Measurements from ENCODE around the gene ERBB2. TPM values are rescaled to one million over a fixed set of nuclear protein-coding genes. Genes with fewer than 3 reads are reported as not detected.

Gene ERBB2
- total RNA-seq, 1 donor from 2014 or later, result 52.1 TPM

GRCh38 chr17:39705786-39706348, 6.0 kb downstream of the ERBB2 start:
- no peak for DNase-seq (ENCODE audit: extremely low spot score in 2 of 2)
- Histone ChIP-seq H3K36me3 (peaks cover 0 to 33% of the 10 kb centered on the region in 2 donors), H3K27ac (peak overlapping the region; percentile 57), H3K4me3 (no peak overlapping the region), H3K9me3 (no peaks in the 10 kb centered on the region), H3K4me1 (peaks cover 65% of the 10 kb centered on the region), H3K27me3 (no peaks in the 10 kb centered on the region)
- intact Hi-C loops (cut with DNase I), result no loop called here
- TF ChIP-seq POLR2AphosphoS5 (IDR thresholded peaks at IDR 0.05; ENCODE audit: insufficient read depth in 1 of 2, low read depth in 1 of 2) (peak; percentile 41 to 63), CTCF (IDR thresholded peaks at IDR 0.05) (no peak)

GRCh38 chr17:39706383-39706782, 6.5 kb downstream of the ERBB2 start:
- H3K4me1 ChIP-seq, result peaks cover 60% of the 10 kb centered on the region
- H3K9me3 ChIP-seq, result no peaks in the 10 kb centered on the region
- intact Hi-C loops (cut with DNase I), result no loop called here
- peak overlapping the region; percentile 57 for H3K27ac ChIP-seq
- H3K36me3 ChIP-seq, result peaks cover 0 to 35% of the 10 kb centered on the region in 2 donors
- TF ChIP-seq POLR2A (IDR thresholded peaks at IDR 0.05), result no peak
- TF ChIP-seq POLR2AphosphoS5 (IDR thresholded peaks at IDR 0.05; ENCODE audit: insufficient read depth in 1 of 2, low read depth in 1 of 2), result no peak
- no peak for TF ChIP-seq CTCF (IDR thresholded peaks at IDR 0.05)
- H3K27me3 ChIP-seq, result no peaks in the 10 kb centered on the region
- DNase-seq (ENCODE audit: extremely low spot score in 2 of 2), result no peak
- no peak overlapping the region for H3K4me3 ChIP-seq

GRCh38 chr17:39706921-39707337, 7.1 kb downstream of the ERBB2 start:
- TF ChIP-seq POLR2AphosphoS5 (IDR thresholded peaks at IDR 0.05; ENCODE audit: insufficient read depth in 1 of 2, low read depth in 1 of 2), result no peak
- TF ChIP-seq POLR2A (IDR thresholded peaks at IDR 0.05), result no peak
- TF ChIP-seq CTCF (IDR thresholded peaks at IDR 0.05), result no peak
- H3K27me3 ChIP-seq, result no peaks in the 10 kb centered on the region
- DNase-seq (ENCODE audit: extremely low spot score in 2 of 2), result no peak
- no peaks in the 10 kb centered on the region for H3K9me3 ChIP-seq
- H3K4me1 ChIP-seq, result peaks cover 54% of the 10 kb centered on the region
- H3K36me3 ChIP-seq, result peaks cover 0 to 40% of the 10 kb centered on the region in 2 donors
- H3K4me3 ChIP-seq, result no peak overlapping the region
- intact Hi-C loops (cut with DNase I), result no loop called here
- no peak overlapping the region for H3K27ac ChIP-seq

- intact Hi-C loops (cut with DNase I), result no loop called here
Observed at GRCh38 chr17:39709319-39709997, 9.6 kb downstream of the ERBB2 start.

More at GRCh38 chr17:39709319-39709997, 9.6 kb downstream of the ERBB2 start:
- Histone ChIP-seq H3K4me3 (no peak overlapping the region), H3K9me3 (no peaks in the 10 kb centered on the region), H3K36me3 (peaks cover 0 to 56% of the 10 kb centered on the region in 2 donors), H3K27me3 (no peaks in the 10 kb centered on the region), H3K4me1 (peaks cover 32% of the 10 kb centered on the region), H3K27ac (no peak overlapping the region)
- TF ChIP-seq POLR2AphosphoS5 (IDR thresholded peaks at IDR 0.05; ENCODE audit: insufficient read depth in 1 of 2, low read depth in 1 of 2) (no peak), POLR2A (IDR thresholded peaks at IDR 0.05) (no peak), CTCF (IDR thresholded peaks at IDR 0.05) (no peak)
- DNase-seq (ENCODE audit: extremely low spot score in 2 of 2), result no peak

Data from vagina (tissue), 2 donors.